Smooth muscle cell (in vitro differentiated cells): ENCODE data around the gene ACSS3. TPM values are rescaled to one million over a fixed set of nuclear protein-coding genes. Genes with fewer than 3 reads are reported as not detected.
"Not testable (repeated sequence)": the region's sequence is repeated elsewhere in the genome, so short reads cannot be mapped to it uniquely, and the experiment has no call there.

Source experiments
- DNase-seq: peaks from one replicate; lab custom pipeline; 2025; ENCODE audit not compliant: unreplicated experiment; lab: John Stamatoyannopoulos, UW
- H2AFZ ChIP-seq: fragments of 200-600 bp; sonication (generic); 2 replicates; pipeline ENCODE4 v1.6.0; 2016; ENCODE audit warnings: antibody characterized with exemption, low read depth, mild to moderate bottlenecking
- H3F3A ChIP-seq: fragments of 200-600 bp; sonication (generic); 2 replicates; pipeline ENCODE4 v1.6.0; 2017; ENCODE audit warnings: antibody characterized with exemption, low read depth
- H3K27ac ChIP-seq: fragments of 200-600 bp; sonication (generic); 2 replicates; pipeline ENCODE4 v1.5.1; 2016; ENCODE audit warnings: low read depth, mild to moderate bottlenecking
- H3K27me3 ChIP-seq: fragments of 200-600 bp; sonication (generic); 2 replicates; pipeline ENCODE4 v1.6.1; 2016; ENCODE audit warnings: low read depth, mild to moderate bottlenecking
- H3K36me3 ChIP-seq: fragments of 200-600 bp; sonication (generic); 2 replicates; pipeline ENCODE4 v1.5.1; 2016; ENCODE audit warnings: low read depth
- H3K4me1 ChIP-seq: fragments of 200-600 bp; sonication (generic); 2 replicates; pipeline ENCODE4 v1.5.1; 2016; ENCODE audit warnings: low read depth
- H3K4me2 ChIP-seq: fragments of 200-600 bp; sonication (generic); 2 replicates; pipeline ENCODE4 v1.6.0; 2016; ENCODE audit warnings: mild to moderate bottlenecking
- H3K4me3 ChIP-seq: fragments of 200-600 bp; sonication (generic); 2 replicates; pipeline ENCODE4 v1.5.1; 2016; ENCODE audit warnings: mild to moderate bottlenecking
- H3K79me2 ChIP-seq: fragments of 200-600 bp; sonication (generic); 2 replicates; pipeline ENCODE4 v1.6.0; 2016; ENCODE audit warnings: low read depth, mild to moderate bottlenecking
- H3K9ac ChIP-seq: fragments of 200-600 bp; sonication (generic); 2 replicates; pipeline ENCODE4 v1.6.0; 2016; ENCODE audit warnings: low read depth
- H3K9me3 ChIP-seq: fragments of 200-600 bp; sonication (generic); replicated peaks from 2 replicates; pipeline ENCODE4 v1.5.1; 2016; ENCODE audit warnings: low read depth
- H4K20me1 ChIP-seq: fragments of 200-600 bp; sonication (generic); 2 replicates; pipeline ENCODE4 v1.6.0; 2016; ENCODE audit warnings: low read depth
- WGBS: methylation state at CpG from one replicate; pipeline ENCODE4 v1.1.7; 2016; ENCODE audit warnings: low lambda C conversion rate; 5-methylcytosine and 5-hydroxymethylcytosine counted together
- polyA plus RNA-seq: library from polyadenylated mRNA; unstranded; fragments of >200 nt; fragmentation: Nextera tagmentation; extraction: Ambion mirVana; gene quantifications from 2 replicates; pipeline ENCODE4 v1.2.1, GENCODE V29; 2016
- total RNA-seq: library from RNA; depleted of rRNA; stranded (reverse); fragments of >200 nt; gene quantifications from 2 replicates; pipeline ENCODE4 v1.2.3, GENCODE V29; 2014
- TF ChIP-seq, protein P1 (sequence below): fragments of 200-600 bp; sonication (generic); IDR thresholded peaks from 2 replicates; pipeline ENCODE4 v1.5.1; 2017; ENCODE audit warnings: borderline replicate concordance, mild to moderate bottlenecking, antibody characterized with exemption; ENCODE audit not compliant: insufficient read depth, poor library complexity, severe bottlenecking

Gene ACSS3
- total and polyA plus RNA-seq, 2 experiments from 2014 or later, result 6.4 to 8.0 TPM

- Histone ChIP-seq H3K9ac (no peak overlapping the region), H3K4me3 (no peak overlapping the region), H3K79me2 (peaks cover 7% of the 10 kb centered on the region), H3K27ac (no peak overlapping the region), H3K4me1 (peaks cover 11% of the 10 kb centered on the region), H3K9me3 (no peaks in the 10 kb centered on the region), H4K20me1 (no peaks in the 10 kb centered on the region), H3K27me3 (no peaks in the 10 kb centered on the region), H3K4me2 (peak overlapping the region; percentile 62), H3F3A (no peaks in the 10 kb centered on the region), H3K36me3 (no peaks in the 10 kb centered on the region), H2AFZ (no peak overlapping the region)
- DNase-seq, result no peak
- TF ChIP-seq, protein P1, sequence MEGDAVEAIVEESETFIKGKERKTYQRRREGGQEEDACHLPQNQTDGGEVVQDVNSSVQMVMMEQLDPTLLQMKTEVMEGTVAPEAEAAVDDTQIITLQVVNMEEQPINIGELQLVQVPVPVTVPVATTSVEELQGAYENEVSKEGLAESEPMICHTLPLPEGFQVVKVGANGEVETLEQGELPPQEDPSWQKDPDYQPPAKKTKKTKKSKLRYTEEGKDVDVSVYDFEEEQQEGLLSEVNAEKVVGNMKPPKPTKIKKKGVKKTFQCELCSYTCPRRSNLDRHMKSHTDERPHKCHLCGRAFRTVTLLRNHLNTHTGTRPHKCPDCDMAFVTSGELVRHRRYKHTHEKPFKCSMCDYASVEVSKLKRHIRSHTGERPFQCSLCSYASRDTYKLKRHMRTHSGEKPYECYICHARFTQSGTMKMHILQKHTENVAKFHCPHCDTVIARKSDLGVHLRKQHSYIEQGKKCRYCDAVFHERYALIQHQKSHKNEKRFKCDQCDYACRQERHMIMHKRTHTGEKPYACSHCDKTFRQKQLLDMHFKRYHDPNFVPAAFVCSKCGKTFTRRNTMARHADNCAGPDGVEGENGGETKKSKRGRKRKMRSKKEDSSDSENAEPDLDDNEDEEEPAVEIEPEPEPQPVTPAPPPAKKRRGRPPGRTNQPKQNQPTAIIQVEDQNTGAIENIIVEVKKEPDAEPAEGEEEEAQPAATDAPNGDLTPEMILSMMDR, result no peak
- 24% methylated on average over 6 of the region's 6 CpGs for WGBS
These were observed 17.8 kb downstream of the ACSS3 start for GRCh38 chr12:81095501-81096232.

DNA sequence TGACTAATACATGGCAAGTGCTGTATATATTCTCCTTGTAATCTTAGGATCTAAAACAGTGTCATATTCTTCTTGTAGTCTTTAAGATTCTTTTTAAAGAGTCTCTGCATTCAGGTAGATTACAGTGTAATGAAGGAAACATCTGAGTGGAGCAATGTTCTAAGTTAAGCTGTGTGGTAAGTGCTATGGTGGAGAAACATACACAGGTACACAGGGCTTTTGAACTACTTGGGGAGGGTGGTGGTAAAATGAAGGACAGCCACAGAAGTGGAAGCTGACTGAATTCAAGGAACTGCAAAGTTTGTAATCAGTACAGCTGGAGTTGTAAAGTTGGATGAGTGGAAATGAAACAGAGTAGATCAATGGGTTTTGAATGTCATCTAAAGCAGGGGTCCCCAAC is 27.8 kb downstream of the ACSS3 start:
- Histone ChIP-seq H3K4me2 (no peak overlapping the region), H3K4me3 (no peak overlapping the region)
- TF ChIP-seq, protein P1, result no peak

GRCh38 chr12:81114226-81114625 is 36.3 kb downstream of the ACSS3 start:
- Histone ChIP-seq H3K27me3 (no peaks in the 10 kb centered on the region), H3K9me3 (no peaks in the 10 kb centered on the region), H3K79me2 (no peaks in the 10 kb centered on the region), H4K20me1 (no peaks in the 10 kb centered on the region), H3K4me2 (no peak overlapping the region), H2AFZ (no peak overlapping the region), H3K9ac (no peak overlapping the region), H3K4me1 (peaks cover 21% of the 10 kb centered on the region), H3K27ac (no peak overlapping the region), H3K4me3 (no peak overlapping the region), H3K36me3 (peaks cover 3% of the 10 kb centered on the region), H3F3A (no peaks in the 10 kb centered on the region)
- no peak for DNase-seq
- TF ChIP-seq, protein P1, result no peak

More for the DNA sequence above, 27.8 kb downstream of the ACSS3 start:
- Histone ChIP-seq H3K36me3 (peaks cover 3% of the 10 kb centered on the region), H3F3A (no peaks in the 10 kb centered on the region), H3K9ac (no peak overlapping the region), H3K27ac (no peak overlapping the region), H3K9me3 (no peaks in the 10 kb centered on the region), H2AFZ (no peak overlapping the region), H4K20me1 (no peaks in the 10 kb centered on the region), H3K27me3 (no peaks in the 10 kb centered on the region), H3K79me2 (no peaks in the 10 kb centered on the region), H3K4me1 (no peaks in the 10 kb centered on the region)
- DNase-seq, result no peak

DNA sequence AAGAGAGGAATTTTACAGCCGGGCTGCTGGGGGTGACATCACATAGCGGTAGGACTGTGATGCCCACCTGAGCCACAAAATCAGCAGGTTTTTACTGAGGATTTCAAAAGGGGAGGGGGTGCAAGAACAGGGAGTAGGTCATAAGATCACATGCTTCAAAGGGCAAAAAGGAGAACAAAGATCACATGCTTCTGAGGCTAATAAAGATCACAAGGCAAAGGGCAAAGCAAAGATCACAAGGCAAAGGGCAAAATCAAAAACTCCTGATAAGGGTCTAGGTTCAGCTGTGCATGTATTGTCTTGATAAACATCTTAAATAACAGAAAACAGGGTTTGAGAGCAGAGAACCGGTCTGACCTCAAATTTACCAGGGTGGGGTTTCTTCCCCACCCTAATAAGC is 41.2 kb downstream of the ACSS3 start:
- not testable (repeated sequence) for H3K4me1 ChIP-seq, H3K9me3 ChIP-seq, H3K79me2 ChIP-seq, H3K36me3 ChIP-seq, DNase-seq, H3K9ac ChIP-seq, H4K20me1 ChIP-seq, H2AFZ ChIP-seq, H3K4me2 ChIP-seq, H3F3A ChIP-seq, H3K4me3 ChIP-seq, H3K27me3 ChIP-seq, H3K27ac ChIP-seq
- WGBS, result 78% methylated on average over 3 of the region's 3 CpGs
